ENCODE results near the gene VTI1A.

Gene VTI1A

DNA sequence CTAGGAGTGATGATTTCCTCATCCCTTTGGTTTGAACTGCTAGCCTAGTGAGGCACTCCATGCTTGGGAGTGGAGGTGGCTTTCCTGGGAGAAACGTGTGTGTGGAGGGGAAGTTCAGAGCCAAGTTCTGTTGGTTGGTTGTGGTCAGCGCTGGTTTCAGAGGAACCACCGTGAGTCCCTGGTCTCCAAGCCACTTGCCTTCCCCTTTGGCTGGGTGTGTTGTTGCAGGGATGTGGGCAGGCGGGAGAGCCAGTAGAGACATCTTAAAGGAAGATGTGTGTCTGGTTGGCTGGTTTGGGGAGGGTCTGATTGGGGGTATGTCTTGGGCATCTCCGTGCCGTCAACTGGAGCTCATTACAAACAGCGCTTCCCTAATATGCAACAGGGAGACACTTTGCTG, 372.2 kb downstream of the VTI1A start:
- DNase-seq (ENCODE audit: insufficient read length, low spot score) (no peak), FAIRE-seq (no peak)

DNA sequence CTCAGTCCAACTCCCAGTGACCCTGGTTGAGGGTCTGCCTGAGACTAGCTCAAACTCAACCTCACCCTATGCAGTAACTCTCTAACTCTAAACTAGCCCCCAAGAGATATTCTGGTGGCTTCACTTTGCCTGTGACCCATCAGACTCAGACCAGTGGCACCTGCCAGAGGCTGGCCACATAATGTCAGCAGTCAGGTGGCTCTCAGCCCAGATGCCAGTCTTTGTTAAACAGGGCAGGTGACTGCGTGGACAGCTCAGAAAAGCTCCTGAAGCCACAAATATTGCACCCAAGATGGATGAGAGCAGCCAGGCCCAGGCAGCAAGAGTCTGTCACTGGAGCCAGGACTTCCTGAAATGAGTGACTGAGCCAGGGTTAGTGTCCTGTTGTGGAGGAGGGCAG, 373.3 kb downstream of the VTI1A start:
- DNase-seq (ENCODE audit: insufficient read length, low spot score) (no peak), FAIRE-seq (no peak)

DNA sequence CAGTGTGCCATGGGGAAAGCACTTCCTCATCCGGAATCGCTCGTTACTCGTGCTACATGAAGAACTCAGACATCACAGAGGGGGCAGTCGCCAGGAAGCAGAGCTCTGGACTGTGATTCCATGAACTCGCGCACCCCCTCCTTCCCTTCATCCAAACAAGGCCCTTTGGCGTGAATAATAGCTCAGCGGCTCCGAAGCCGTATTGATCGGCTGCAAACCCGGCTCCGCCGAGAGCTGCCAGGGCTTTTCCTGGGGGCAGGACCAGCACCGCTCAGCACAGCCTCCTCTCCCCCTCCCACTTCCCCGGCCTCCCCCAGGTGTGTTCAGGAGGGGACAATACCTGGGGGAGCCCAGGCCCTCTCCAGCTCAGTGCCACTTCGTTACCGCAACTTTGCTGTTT, 374.0 kb downstream of the VTI1A start:
- DNase-seq (ENCODE audit: insufficient read length, low spot score): no peak
- no peak for FAIRE-seq

DNA sequence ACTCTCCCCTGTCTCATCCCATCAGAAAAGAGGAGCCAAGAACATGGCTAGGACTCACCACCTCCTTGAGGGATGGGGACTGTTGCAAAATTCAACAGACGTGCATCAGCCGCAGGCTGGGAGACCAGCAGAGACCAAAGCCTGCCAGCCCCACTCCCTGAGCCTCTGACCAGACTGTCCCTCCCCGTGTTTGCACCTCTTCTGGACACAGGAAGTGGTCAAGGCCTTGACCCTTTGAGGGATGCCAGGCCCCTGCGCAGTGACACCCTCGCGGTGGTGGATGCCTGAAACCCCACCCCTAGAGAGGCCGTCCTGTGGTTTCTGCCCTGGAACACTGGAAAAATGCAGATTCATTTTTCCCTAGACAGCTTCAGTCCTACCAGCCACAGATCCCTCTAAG, 374.6 kb downstream of the VTI1A start:
- FAIRE-seq: no peak
- DNase-seq (ENCODE audit: insufficient read length, low spot score): no peak

DNA sequence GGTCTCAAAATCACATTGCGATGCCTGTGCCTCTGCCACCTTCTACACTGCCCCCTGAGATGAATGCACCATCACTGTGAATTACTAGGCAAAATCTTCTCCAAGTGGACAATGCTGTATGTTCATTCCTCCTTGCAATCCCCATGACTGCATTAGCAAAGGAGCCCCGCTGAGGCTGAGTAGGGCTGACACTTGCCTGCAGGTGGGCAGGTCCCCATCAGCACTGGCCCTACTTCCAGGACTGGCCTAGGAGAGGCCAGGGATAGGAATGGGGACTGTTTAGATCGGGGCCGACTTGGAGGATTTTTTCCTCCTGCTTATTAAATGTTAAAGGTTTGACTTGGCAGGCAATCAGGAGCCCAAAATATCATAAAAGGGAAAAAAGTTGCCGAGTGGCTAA, 376.0 kb downstream of the VTI1A start:
- FAIRE-seq: no peak
- no peak for DNase-seq (ENCODE audit: insufficient read length, low spot score)

DNA sequence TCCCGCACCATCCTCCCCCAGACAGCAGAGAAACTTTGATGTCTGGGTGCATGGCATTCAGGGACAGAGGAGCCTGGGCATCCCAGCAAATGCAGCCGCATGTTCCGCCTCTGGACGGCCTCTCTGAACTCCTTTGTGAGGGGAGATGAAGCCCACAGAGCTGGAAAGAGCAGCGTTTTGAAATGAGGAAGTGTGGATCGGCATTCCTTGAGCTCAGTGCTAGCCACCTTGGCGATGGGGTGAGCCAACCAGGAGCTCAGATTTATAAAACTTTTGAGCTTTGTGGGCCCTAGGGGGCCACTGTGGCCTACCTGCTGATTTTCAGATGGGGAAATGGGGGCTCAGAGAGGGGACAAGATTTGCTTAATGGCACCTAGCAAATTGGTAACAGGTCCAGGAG, 376.6 kb downstream of the VTI1A start:
- DNase-seq (ENCODE audit: insufficient read length, low spot score): no peak
- FAIRE-seq: no peak

DNA sequence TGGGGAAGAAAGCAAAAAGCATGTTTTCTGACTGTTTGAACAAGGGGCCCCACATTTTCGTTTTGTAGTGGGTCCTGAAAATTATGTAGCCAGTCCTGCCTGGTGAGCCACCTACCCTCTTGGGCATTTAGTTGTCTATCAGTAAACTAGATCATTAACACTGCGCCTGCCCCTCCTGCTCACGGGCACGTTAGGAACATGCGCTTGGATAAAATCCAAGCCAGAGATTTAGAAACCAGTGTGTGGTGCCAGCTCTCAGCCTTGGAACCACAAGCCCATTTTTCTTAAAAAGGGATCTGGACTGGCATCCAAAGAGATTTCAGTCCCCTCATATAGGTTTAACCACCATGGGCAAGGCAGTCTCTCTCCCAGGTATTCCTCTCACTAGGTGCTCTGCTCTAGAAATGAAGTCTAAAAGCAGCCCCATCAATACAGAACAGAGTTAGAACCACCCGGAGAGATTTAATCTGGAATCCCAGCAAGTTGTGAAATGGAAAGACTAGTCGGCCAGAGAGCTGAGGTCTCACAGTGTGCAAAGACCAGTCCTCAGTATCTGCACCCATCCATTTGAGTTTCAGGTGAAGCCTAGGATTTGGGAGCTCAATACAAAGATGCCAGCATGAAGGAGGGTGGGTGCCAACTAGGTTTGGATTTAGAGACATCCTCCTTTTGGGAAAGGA, 379.1 kb downstream of the VTI1A start:
- FAIRE-seq (no peak), DNase-seq (ENCODE audit: insufficient read length, low spot score) (no peak)

DNA sequence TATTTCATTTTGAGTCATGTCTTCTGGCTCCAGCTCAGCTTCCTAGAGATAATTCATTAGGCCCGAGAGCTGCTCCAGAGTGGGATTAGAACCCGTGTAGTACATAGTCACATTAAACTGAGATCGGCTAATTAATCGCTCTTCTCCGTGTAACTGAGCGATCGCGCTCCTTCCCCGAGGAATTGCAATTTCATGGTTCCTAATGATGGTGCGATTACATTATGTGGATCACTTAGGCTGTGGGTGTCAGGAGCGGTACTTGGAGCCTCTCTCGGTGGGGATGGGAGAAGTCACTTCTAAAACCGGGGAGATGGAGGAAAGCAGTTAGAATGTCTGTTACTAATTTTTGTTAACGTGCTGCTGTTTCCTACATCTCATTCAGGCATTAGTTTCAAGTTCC, 380.1 kb downstream of the VTI1A start:
- DNase-seq (ENCODE audit: insufficient read length, low spot score) (no peak), FAIRE-seq (no peak)

DNA sequence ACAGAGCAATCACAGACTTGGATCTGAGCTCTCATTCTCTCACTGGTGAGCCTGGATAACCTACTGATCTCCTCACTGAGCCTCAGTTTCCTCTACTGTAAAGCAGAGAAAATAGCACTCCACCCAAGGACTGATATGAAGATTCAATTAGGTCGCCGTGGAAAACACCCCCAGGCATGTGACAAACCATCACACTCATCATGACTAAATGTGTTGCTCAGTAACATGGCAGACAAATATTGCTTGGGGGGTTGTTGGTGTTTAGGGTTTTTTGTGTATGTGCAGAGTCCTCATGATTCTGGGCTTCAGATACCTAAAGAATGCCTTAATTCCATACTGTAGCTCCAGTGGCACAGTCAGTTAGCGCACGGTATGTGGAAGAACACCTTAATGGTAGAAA, 380.9 kb downstream of the VTI1A start:
- FAIRE-seq (no peak), DNase-seq (ENCODE audit: insufficient read length, low spot score) (no peak)

DNA sequence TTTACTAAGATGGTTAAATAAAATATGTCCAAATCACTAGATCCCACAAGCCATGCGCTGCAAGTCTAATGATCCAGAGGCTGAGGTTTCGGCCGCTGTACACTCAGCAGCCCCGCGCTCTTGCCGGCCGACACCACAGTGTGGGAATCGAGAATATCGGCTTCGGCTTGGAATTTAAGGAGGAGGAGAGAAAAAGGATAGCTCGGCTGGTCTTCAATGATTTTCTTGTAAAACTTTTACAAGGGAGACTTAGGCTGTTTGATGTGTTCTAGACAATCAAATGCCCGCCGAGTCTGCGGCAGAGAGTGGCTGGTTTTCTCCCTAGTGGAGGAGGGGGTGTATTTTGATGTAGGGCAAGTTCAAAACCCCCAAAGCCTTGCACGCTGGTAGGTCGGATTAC, 384.8 kb downstream of the VTI1A start:
- FAIRE-seq: no peak

DNA sequence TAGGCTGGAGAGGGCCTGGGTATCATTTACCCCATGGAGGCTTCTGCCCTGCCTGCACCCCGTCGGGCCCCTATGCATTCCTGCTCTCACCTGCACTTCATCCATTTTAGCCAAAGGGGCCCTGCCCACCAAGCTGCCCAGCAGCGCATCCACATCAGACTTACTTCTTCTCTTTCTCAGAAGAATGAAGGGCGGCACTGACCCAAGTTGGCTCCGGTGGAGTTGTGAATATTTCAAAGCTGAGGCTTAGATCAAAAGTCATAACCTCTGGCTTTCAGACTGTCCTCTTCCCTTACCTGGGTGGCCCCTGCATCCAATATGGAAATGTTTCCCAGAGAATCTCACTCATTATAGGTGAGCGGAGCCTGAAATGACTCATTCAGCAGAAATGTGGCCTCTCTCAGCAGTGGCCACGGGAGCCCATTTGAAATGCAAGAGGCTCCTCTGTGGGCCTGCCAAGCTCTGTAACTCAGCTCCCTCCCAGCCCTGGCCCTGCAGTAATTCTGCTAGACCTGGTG, 385.4 kb downstream of the VTI1A start:
- no peak for DNase-seq (ENCODE audit: insufficient read length, low spot score)
- no peak for FAIRE-seq

More for the DNA sequence above, 384.8 kb downstream of the VTI1A start:
- DNase-seq (ENCODE audit: insufficient read length, low spot score): no peak

DNA sequence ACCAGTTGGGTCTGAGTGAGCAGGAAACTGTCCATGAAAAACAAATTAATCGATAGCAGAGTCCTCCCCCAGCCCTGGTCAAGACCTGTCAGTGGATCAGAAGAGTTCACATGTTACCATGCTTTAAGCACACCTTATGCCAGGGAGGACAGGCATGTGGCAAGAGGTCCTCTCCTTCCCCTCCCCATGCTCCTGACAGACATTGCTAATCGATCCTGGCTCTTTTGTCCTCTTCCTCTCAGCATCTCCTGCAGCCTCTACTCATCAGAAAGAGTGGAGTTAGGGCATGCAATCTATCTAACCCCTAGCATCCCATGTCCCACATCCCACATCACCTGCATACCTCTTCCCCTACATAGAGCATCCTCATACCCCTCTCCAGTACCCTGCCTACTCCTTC, 385.9 kb downstream of the VTI1A start:
- FAIRE-seq (no peak), DNase-seq (ENCODE audit: insufficient read length, low spot score) (no peak)

DNA sequence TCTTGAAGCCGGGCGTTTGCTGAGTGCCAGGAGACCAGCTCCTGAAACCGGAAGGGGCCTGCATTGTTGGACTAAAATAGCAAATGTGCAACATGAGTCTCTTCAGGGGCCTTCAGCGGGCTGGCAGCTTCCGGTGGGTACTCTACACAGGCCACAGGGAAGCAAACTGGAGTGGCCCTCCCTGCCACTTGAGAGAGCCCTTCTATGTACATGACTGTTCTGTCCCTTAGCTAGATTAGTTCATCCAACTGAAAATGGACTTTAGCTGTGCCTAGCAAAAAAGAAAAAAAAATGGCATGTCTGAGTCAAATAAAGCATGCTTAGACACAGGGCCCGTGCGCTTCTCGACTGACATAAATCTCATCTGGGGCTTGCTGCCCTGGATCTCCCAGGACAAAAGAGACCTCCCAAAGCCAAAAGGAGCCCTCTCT, 387.8 kb downstream of the VTI1A start:
- no peak for FAIRE-seq

DNA sequence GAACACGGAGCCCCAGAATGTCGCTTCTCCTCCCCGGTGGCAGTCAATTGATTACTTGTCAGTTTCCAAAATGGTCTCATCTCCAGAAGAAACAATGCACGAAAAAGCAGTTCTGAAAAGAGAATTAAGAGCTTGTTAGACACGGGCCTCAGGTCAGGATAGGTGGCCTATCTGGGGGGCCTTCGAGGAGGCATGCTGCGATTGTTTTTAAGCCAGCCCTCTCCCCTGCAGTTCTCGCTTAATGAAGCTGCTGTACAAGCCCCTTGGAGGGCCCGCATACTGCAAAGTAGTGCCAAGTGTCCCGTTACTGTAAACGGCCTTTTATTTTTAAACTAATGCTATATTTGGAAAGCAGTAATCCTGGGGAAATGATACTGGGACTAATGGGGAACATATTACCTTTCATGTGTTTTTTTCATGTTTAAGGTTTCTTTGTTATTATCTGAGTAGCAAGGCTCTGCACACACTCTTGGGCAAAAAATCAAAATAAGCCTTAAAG, 388.3 kb downstream of the VTI1A start:
- FAIRE-seq: no peak
- DNase-seq (ENCODE audit: insufficient read length, low spot score): no peak

More for the DNA sequence above, 387.8 kb downstream of the VTI1A start:
- no peak for DNase-seq (ENCODE audit: insufficient read length, low spot score)

DNA sequence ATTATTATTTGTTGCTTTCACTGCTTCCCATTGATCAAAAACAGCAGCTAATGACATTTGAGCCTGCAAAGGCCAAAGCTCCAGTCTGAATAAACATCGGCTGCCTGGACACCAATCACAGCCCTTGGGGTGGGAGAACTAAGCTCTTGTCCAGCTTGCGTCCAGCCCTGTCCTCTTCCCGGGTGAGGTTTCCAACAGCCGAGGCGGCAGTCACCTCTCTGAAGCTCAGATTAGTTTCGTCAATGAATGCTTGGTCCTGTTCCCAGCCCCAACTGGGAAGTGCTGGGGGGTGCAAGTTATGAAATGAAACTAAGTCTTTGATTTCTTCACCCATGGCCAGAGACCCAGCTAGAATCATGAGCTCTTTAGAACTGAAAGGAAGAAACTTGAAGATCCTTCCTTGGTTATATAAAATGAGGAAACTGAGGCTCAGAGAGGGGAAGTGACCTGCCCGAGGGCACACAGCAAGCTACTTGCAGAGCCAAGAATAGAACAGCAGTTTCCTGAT, 389.0 kb downstream of the VTI1A start:
- DNase-seq (ENCODE audit: insufficient read length, low spot score): no peak
- FAIRE-seq: no peak

DNA sequence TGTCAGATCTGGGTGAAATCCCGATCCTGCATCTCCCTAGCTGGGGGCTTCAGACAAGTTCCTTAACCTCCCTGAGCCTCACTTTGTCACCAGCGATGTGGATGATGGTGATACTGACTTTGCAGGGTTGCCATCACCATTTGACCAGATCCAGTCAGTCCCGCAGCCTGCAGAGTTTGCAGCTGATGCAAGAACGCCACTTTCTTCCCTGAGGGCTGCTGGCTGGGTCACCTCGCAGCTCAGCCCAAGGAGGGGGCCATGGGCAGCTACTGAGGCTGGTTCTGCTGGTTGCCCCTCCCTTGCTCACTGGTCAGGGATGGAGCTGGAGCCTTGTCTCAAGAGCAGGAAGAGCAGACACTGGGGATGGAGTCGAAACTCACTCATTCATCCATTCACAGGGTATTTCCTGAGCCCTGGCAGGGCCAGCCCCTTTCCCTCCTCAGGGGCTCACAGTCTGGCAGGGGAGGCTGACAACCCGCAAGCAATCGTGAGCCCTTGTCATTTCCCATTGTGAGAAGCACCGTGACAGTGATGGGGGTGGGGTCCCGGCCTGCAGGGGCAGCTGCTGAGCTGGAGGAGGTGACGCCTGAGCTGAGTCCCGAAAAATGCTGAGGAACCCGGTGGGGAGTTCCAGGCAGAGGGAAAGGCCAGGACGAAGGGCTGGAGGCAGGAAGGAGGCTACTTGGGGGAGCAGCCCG, 391.9 kb downstream of the VTI1A start:
- FAIRE-seq: no peak
- DNase-seq (ENCODE audit: insufficient read length, low spot score): no peak

DNA sequence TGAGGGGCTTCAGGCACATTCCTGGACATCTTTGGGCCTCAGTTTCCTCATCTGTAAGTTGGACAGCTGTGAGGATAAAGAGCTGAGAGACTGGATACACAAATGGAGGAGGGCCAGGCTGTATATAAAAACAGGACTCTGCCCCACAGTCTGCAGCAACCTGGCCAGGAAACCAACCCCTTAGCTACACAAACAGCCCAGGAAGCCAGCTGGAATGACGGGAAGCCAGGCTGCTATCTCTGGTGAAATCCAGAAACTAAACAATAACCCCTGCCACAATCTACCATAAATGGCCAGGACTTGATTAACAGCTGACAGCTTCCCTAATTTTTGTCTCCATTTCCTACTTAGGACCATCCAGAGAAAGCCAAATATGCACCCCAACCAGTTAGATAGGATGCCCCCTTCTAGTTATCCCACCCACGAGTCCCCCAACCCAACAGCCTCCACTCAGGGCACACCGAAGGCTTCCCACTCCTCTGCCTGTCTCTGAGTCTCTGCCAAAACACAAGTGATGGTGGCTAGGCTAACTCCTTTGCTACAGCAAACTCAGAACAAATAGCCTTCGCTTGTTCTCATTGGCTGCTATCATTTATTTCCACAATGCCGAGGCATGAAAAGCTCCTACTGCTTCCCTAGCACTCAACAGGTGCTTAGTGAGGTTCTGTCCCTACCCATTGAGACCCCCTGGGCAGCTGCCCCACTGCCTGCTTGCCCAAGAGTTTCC, 393.1 kb downstream of the VTI1A start:
- DNase-seq (ENCODE audit: insufficient read length, low spot score): no peak
- FAIRE-seq: no peak

DNA sequence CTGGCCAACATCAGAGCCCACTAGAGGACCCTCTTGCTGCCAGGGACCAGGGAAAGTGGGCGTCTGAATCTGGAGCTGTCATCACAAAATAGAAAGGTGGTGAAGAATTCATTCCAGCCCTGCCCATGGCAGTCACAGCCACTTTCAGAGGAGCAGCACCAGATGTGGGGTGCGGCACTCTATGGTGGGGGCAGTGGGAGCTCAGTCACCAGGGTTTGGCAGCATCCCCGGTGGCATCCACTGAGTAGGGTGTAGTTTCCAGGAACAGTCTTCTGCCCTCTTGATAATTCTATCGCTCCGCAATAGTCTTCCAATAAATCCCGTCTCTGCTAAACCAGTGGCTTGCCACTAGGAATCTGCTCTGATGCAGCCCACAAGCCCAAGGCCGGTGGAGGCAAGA, 394.5 kb downstream of the VTI1A start:
- DNase-seq (ENCODE audit: insufficient read length, low spot score) (no peak), FAIRE-seq (no peak)

DNA sequence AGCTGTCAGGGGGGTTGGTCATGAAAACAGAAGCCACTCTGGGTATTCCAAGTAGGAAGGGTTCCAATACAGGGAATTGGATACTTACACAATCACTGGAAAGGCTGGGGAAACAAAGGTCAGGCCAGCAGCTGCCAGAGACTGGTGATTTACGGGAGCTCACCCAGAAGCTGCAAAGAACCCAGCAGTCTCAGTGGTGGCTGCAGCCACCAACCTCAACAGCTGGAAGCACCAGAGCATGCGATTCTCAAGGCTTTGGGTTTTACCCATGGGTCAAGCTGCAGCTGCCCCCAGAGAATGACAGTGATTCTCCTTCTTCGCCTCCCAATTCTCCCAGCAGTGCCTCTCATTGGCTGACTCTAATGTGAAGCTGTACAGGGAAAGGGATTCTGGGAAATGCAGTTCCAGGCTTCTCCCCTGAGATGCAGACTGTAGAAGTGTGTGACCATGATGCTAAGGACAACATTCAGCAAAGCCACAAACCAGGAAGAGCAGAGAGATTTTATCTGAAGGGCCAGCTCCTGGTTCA, 395.9 kb downstream of the VTI1A start:
- DNase-seq (ENCODE audit: insufficient read length, low spot score) (peak; percentile 28), FAIRE-seq (peak; percentile 37)

DNA sequence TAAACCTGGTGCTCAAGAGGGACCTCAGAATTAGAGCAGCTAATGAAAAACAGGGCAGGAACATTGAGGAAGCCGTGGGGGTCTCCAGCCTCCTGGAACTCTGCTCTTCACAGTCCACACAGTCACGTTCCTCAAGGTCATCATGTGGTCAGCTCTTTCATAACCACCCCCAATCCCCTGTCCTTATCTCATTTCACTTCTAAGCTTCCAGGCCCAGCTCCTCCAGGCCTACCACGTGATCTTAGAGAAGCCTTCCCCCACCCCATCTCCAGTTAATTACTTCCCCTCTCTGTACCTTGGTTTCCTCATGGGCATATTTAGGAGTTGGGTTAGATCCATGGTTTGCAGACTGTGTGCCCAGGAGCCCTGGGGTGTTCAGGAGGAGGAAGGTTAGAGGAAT, 396.6 kb downstream of the VTI1A start:
- DNase-seq (ENCODE audit: insufficient read length, low spot score) (no peak), FAIRE-seq (no peak)

Data from GM19239 (cell line).